Measurements from ENCODE around the gene SLC30A1.

SLC30A1 gene

GRCh38 chr1:211604548-211604947, 25.6 kb upstream of the SLC30A1 start:
- DNase-seq (ENCODE audit: low read depth) = no peak
- H3K4me3 ChIP-seq (ENCODE audit: low read depth, low read length) = no peak overlapping the region
- TF ChIP-seq, protein P1, sequence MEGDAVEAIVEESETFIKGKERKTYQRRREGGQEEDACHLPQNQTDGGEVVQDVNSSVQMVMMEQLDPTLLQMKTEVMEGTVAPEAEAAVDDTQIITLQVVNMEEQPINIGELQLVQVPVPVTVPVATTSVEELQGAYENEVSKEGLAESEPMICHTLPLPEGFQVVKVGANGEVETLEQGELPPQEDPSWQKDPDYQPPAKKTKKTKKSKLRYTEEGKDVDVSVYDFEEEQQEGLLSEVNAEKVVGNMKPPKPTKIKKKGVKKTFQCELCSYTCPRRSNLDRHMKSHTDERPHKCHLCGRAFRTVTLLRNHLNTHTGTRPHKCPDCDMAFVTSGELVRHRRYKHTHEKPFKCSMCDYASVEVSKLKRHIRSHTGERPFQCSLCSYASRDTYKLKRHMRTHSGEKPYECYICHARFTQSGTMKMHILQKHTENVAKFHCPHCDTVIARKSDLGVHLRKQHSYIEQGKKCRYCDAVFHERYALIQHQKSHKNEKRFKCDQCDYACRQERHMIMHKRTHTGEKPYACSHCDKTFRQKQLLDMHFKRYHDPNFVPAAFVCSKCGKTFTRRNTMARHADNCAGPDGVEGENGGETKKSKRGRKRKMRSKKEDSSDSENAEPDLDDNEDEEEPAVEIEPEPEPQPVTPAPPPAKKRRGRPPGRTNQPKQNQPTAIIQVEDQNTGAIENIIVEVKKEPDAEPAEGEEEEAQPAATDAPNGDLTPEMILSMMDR (IDR thresholded peaks at IDR 0.05; ENCODE audit: low read depth, low read length, missing control alignments) = no peak
- in situ Hi-C loops (cut with HindIII; ENCODE audit: low sequenced_read_pairs) = no loop called here

DNA sequence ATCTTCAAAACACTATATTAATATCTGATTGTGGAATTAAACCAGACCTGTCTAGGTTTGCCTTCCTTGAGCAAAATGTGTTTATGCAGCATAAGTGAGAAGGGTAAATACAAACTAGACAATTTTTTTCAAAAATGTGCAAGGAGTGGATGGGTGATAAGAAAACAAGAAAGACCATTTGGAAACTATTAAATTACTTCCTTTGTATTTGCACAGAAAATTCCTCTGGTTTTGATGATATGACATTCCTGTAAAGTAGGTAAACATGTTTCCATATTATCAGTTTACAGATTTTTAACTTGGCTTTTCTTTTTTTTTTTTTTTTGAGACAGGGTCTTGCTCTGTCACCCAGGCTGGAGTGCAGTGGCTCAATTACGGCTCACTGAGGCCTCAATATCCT, 24.8 kb upstream of the SLC30A1 start:
- TF ChIP-seq, protein P1 (IDR thresholded peaks at IDR 0.05; ENCODE audit: low read depth, low read length, missing control alignments) = no peak
- in situ Hi-C loops (cut with HindIII; ENCODE audit: low sequenced_read_pairs) = no loop called here
- H3K4me3 ChIP-seq (ENCODE audit: low read depth, low read length) = no peak overlapping the region
- DNase-seq (ENCODE audit: low read depth) = no peak

DNA sequence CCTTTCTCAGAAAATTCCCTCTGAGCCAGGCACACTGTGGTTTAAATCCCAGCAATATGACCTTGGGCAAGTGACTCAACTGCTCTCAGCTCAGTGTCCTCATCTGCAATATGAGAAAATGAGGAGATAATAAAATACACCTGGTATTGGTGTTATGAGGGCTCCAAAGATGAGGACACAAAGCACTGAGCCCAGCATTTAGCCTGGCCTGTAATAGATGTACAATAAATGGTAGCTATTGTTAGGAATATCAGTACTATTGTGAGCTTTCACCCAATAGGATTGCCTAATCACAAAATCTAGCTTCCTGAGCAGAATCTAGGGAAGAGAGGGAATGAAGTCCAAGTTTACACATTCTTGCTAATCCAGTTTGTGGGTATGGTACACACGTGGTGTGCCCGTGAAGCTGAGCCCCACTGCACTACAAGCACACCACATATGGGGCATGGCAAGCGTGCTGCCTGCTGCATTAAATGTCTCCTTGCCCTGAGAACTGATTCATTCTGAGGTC, 24.3 kb upstream of the SLC30A1 start:
- in situ Hi-C loops (cut with HindIII; ENCODE audit: low sequenced_read_pairs) = no loop called here
- no peak overlapping the region for H3K4me3 ChIP-seq (ENCODE audit: low read depth, low read length)
- TF ChIP-seq, protein P1 (IDR thresholded peaks at IDR 0.05; ENCODE audit: low read depth, low read length, missing control alignments) = no peak

DNA sequence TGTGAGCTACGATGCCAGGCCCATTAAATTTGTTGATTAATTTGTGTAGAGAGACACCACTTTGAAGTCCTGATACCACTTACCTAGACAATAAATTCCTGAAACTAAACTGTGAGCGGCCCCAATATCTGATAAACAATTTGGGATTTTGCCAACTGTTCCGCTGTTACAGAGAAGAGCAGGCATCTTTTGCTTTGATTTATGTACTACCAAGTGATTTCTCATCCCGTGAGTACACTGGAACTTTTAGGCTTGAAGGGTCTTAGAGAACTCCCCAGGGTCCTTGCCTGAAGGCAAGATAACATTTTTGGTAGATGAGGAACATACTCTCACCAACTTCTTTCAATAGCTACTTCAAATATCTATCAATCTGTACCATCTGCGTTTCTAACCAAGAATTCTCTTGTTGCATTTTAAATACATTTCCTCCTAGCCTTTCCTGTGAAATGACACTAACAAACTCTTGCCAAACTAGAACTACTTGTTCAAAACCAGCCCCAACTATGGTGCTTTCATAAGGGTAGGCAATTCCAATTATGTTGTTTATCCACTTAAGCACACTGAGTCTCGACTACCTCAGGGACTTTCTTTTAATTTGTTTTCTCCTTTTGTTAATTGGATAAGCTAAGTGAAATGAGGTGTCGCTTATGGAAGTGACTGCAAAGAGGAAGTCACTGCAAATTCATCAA, 23.2 kb upstream of the SLC30A1 start:
- TF ChIP-seq, protein P1 (IDR thresholded peaks at IDR 0.05; ENCODE audit: low read depth, low read length, missing control alignments) = no peak
- in situ Hi-C loops (cut with HindIII; ENCODE audit: low sequenced_read_pairs) = no loop called here
- no peak for DNase-seq (ENCODE audit: low read depth)
- no peak overlapping the region for H3K4me3 ChIP-seq (ENCODE audit: low read depth, low read length)

More for the DNA sequence above, 24.3 kb upstream of the SLC30A1 start:
- DNase-seq (ENCODE audit: low read depth) = no peak

GRCh38 chr1:211601159-211601558, 22.2 kb upstream of the SLC30A1 start:
- in situ Hi-C loops (cut with HindIII; ENCODE audit: low sequenced_read_pairs) = no loop called here
- TF ChIP-seq, protein P1 (IDR thresholded peaks at IDR 0.05; ENCODE audit: low read depth, low read length, missing control alignments) = no peak
- no peak for DNase-seq (ENCODE audit: low read depth)
- no peak overlapping the region for H3K4me3 ChIP-seq (ENCODE audit: low read depth, low read length)

GRCh38 chr1:211599250-211599649, 20.3 kb upstream of the SLC30A1 start:
- TF ChIP-seq, protein P1 (IDR thresholded peaks at IDR 0.05; ENCODE audit: low read depth, low read length, missing control alignments) = no peak
- in situ Hi-C loops (cut with HindIII; ENCODE audit: low sequenced_read_pairs) = no loop called here
- no peak for DNase-seq (ENCODE audit: low read depth)
- no peak overlapping the region for H3K4me3 ChIP-seq (ENCODE audit: low read depth, low read length)

Data from astrocyte of the cerebellum (primary cell).